Dermis microvascular lymphatic vessel endothelial cell (primary cell): Measurements from ENCODE around the gene TDRD1. TPM values are rescaled to one million over a fixed set of nuclear protein-coding genes. Genes with fewer than 3 reads are reported as not detected.
"Not testable (repeated sequence)": the region's sequence is repeated elsewhere in the genome, so short reads cannot be mapped to it uniquely, and the experiment has no call there.

Experiments used
- DNase-seq, 2 donors: peaks; one replicate each; pipeline versions ENCODE4 v3.0.0 to v3.0.0-alpha.2; 2010; ENCODE audit warnings: low read depth in 2 of 2
- total RNA-seq: library from RNA; depleted of rRNA; stranded (reverse); fragments of >200 nt; gene quantifications from 2 replicates; pipeline ENCODE4 v1.2.1, GENCODE V29; 2014

Gene TDRD1, protein sequence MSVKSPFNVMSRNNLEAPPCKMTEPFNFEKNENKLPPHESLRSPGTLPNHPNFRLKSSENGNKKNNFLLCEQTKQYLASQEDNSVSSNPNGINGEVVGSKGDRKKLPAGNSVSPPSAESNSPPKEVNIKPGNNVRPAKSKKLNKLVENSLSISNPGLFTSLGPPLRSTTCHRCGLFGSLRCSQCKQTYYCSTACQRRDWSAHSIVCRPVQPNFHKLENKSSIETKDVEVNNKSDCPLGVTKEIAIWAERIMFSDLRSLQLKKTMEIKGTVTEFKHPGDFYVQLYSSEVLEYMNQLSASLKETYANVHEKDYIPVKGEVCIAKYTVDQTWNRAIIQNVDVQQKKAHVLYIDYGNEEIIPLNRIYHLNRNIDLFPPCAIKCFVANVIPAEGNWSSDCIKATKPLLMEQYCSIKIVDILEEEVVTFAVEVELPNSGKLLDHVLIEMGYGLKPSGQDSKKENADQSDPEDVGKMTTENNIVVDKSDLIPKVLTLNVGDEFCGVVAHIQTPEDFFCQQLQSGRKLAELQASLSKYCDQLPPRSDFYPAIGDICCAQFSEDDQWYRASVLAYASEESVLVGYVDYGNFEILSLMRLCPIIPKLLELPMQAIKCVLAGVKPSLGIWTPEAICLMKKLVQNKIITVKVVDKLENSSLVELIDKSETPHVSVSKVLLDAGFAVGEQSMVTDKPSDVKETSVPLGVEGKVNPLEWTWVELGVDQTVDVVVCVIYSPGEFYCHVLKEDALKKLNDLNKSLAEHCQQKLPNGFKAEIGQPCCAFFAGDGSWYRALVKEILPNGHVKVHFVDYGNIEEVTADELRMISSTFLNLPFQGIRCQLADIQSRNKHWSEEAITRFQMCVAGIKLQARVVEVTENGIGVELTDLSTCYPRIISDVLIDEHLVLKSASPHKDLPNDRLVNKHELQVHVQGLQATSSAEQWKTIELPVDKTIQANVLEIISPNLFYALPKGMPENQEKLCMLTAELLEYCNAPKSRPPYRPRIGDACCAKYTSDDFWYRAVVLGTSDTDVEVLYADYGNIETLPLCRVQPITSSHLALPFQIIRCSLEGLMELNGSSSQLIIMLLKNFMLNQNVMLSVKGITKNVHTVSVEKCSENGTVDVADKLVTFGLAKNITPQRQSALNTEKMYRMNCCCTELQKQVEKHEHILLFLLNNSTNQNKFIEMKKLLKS
- not detected in 2 replicates for total RNA-seq

DNA sequence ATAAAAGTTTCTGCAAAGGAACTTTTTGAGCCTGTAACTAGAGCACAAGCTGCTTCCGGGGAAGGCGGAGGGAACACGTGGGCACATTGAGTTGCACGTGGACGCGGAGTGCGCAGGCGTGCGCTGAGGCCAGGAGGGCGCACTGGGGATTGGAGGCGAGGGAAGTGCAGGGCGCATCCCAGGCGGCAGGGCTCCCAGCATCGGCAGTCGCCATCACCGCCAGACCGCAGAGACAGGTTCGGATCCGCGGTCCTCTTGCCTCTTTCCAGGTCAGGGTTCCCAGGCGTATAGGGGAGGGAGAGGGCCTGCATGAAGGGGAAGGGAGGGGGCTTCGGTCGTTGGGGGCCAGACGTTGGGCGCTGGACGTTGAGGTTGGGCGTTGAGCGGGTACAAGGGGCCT lies at the start of gene TDRD1:
TSS of gene TDRD1 (plus strand) at position 206 of the 400 bp plus-strand sequence. CDS start 8,479 bp downstream, outside the sequence.
- DNase-seq, result no peak

GRCh38 chr10:114131094-114131493 lies 48.1 kb upstream of the TDRD1 start:
- no peak for DNase-seq

- no peak for DNase-seq
Measured at GRCh38 chr10:114135476-114135875, 43.7 kb upstream of the TDRD1 start.

- peak in 1 of 2 donors; percentile 60 for DNase-seq
Measured at GRCh38 chr10:114138581-114138980, 40.6 kb upstream of the TDRD1 start.

- DNase-seq, result no peak
Measured at GRCh38 chr10:114140036-114140435, 39.1 kb upstream of the TDRD1 start.

DNA sequence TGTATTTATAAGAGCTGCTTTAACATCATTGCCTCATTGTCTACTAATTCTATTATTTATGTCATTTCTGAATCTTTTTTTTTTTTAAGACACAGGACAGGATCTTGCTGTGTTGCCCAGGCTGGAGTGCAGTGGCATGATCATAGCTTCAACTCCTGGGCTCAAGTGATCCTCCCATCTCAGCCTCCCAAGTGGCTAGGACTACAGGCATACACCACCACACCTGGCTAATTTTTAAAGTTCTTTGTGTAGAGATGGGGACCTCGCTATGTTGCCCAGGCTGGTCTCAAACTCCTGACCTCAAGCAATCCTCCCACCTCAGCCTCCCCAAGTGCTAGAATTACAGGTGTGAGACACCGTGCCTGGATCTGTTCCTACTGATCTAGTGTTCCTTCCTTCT lies 38.3 kb upstream of the TDRD1 start:
- not testable (repeated sequence) for DNase-seq

DNA sequence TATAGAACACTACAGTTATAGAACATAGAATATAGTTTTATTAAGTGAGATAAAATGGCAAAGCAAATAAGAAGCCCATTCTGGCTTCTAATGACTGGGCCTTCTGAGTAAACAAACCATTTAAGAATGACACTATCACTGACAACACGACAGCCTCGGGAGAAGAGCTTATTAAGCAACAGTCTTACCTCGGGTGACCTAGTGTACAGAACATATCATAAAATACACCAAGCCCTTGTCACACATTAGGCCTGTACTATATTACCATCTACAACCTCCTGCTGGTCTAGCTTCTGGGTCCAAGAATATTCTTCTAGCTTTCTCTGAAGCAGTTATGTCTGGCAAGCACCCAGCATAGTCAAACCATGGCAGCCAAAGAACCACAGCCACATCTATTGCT lies 37.1 kb upstream of the TDRD1 start:
- DNase-seq, result no peak

GRCh38 chr10:114143160-114143559 lies 36.0 kb upstream of the TDRD1 start:
- DNase-seq, result no peak

- not testable (repeated sequence) for DNase-seq
Measured at GRCh38 chr10:114149476-114149875, 29.7 kb upstream of the TDRD1 start.

GRCh38 chr10:114151486-114151885 lies 27.7 kb upstream of the TDRD1 start:
- DNase-seq, result peak in 1 of 2 donors; percentile 91

GRCh38 chr10:114151892-114152291 lies 27.3 kb upstream of the TDRD1 start:
- DNase-seq, result no peak

- no peak for DNase-seq
Measured at GRCh38 chr10:114157912-114158311, 21.2 kb upstream of the TDRD1 start.

DNA sequence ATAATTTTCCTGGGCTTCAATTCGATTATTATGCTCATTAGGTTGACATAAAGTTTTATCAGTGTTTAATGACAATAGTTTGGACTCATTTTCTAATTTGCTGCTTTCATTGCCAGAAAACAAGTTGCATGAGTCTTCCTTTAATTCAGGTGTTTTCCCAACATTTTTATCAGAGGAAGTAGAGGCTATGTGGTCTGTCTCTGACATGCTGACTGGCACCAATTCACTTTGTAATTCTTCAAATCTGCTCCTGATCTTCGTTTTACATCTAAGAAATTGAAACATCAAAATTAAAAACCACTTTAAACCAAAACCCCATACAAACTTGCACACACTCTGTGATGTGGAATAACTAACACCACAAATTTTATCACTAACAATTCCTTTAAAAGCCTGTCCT lies 16.1 kb upstream of the TDRD1 start:
- DNase-seq, result no peak

DNA sequence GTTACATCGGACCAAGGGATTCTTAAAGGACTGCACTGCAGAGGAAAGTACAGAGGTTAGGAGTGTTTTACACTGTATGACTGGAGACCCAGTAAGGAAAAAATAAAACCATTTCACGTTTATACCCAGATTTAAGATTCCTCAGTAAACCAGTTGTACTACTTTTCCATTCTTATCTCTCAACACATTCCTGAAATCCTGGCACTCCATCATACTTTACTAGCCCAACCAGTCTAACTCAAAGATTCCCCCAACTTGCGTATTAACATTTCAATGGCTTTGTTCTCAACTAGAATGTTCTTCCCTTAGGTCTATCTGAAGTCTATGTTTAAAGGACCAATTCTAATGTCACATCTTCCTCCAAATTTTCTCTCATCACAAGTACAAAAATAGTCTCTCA lies 13.1 kb upstream of the TDRD1 start:
- DNase-seq, result no peak

DNA sequence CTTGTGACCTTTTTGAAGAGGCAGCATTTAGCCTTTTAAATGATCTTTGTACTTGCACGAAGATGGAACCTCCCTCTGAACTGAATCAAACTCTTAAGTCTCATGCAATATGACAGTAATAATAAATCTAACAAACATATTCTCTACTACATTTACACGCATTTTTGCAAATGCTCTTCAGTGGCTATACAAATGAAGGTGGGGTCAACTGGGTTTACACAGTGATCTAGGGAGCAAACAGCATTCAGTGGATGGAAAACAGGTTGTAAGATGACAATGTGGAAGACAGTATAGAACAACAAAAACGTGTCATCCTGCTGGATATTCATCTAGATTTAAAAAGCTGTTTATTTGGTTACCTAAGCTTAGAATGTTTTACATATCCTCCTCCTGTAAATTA lies 12.7 kb upstream of the TDRD1 start:
- DNase-seq, result no peak

- no peak for DNase-seq
Measured at GRCh38 chr10:114167985-114168384, 11.2 kb upstream of the TDRD1 start.

DNA sequence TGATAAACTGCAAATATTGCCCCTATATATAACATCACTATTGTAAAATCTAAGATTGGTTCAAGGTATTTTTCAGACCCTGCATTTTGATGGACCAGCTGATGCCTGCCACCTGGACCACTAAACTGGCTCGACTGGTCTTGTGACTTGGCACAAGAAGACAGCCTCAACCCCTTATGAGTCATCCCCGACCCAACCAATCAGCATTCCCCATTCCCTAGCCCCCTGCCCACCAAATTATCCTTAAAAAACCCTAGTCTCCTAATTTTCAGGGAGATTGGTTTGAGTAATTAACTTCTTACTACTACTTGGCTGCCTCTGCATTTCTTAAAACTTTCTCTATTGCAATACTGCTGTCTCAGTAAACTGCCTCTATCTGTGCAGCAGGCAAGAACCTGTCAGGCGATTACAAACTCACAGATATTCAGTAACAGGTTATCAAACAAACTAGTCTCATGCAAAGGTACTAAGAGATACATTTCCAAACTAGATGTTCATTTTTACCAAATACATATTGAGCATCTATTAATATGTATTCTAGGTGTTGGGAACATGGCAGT lies 10.6 kb upstream of the TDRD1 start:
- DNase-seq, result no peak

- DNase-seq, result peak in 1 of 2 donors; percentile 2
Measured at GRCh38 chr10:114172216-114172615, 6.9 kb upstream of the TDRD1 start.

- DNase-seq, result peak in 1 of 2 donors; percentile 2
Measured at GRCh38 chr10:114172776-114173602, 6.2 kb upstream of the TDRD1 start.

GRCh38 chr10:114173603-114173920 lies 5.6 kb upstream of the TDRD1 start:
- no peak for DNase-seq
